HL-60 (cell line): ENCODE results near the gene DNAJB8.

ENCODE experiments used
- GABPA ChIP-seq: IDR thresholded peaks from 2 replicates; pipeline ENCODE4 v1.6.1; 2012; ENCODE audit warnings: low read depth
- POLR2AphosphoS5 ChIP-seq: IDR thresholded peaks from 2 replicates; pipeline ENCODE4 v1.6.1; 2012; ENCODE audit warnings: low read depth
- SPI1 ChIP-seq: IDR thresholded peaks from 2 replicates; pipeline ENCODE4 v1.6.1; 2012; ENCODE audit warnings: low read depth, mild to moderate bottlenecking, borderline replicate concordance
- TF ChIP-seq, protein P1 (sequence below): IDR thresholded peaks from one replicate; pipeline ENCODE4 v1.5.1; 2011; ENCODE audit warnings: low read length, control low read depth, inconsistent platforms; ENCODE audit not compliant: insufficient read depth
- TF ChIP-seq, protein P2 (sequence below): IDR thresholded peaks from 2 replicates; pipeline ENCODE4 v1.6.1; 2012; ENCODE audit warnings: low read depth; ENCODE audit not compliant: insufficient replicate concordance

DNA sequence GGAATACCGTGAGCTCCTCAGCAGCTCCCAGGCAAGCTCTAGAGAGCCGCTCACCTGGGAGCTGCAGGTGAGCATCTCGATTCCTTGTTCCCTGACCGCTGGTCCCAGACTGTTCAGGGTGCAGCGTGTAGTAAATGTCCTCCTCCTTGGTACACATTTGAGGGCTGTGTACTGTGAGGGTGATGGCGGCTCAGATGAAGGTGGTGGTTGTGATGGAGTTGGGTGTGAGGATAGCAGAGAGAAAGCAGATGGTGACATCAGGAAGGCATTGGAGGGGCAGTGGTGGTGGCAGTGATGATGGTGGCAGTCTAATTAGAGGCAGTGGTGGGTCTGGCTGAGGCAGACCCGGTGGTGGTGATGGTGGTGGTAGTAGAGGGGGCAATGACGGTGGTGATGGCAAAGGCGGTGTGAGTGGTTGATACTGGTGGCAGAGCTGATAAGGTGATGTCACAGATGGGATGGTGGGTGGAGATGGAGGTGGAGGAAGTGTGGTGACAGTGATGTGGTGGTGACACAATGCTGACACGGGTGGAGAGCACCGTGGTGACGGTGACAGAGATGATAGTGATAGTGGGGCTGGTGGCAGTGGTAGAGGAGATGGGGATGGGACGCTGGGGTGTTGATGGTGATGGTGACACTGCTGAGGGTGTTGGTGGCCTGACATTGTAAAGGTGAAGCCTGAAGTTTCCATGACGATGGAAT, at the start of gene DNAJB8:
- TF ChIP-seq, protein P1, sequence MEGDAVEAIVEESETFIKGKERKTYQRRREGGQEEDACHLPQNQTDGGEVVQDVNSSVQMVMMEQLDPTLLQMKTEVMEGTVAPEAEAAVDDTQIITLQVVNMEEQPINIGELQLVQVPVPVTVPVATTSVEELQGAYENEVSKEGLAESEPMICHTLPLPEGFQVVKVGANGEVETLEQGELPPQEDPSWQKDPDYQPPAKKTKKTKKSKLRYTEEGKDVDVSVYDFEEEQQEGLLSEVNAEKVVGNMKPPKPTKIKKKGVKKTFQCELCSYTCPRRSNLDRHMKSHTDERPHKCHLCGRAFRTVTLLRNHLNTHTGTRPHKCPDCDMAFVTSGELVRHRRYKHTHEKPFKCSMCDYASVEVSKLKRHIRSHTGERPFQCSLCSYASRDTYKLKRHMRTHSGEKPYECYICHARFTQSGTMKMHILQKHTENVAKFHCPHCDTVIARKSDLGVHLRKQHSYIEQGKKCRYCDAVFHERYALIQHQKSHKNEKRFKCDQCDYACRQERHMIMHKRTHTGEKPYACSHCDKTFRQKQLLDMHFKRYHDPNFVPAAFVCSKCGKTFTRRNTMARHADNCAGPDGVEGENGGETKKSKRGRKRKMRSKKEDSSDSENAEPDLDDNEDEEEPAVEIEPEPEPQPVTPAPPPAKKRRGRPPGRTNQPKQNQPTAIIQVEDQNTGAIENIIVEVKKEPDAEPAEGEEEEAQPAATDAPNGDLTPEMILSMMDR = no peak
- TF ChIP-seq, protein P2, sequence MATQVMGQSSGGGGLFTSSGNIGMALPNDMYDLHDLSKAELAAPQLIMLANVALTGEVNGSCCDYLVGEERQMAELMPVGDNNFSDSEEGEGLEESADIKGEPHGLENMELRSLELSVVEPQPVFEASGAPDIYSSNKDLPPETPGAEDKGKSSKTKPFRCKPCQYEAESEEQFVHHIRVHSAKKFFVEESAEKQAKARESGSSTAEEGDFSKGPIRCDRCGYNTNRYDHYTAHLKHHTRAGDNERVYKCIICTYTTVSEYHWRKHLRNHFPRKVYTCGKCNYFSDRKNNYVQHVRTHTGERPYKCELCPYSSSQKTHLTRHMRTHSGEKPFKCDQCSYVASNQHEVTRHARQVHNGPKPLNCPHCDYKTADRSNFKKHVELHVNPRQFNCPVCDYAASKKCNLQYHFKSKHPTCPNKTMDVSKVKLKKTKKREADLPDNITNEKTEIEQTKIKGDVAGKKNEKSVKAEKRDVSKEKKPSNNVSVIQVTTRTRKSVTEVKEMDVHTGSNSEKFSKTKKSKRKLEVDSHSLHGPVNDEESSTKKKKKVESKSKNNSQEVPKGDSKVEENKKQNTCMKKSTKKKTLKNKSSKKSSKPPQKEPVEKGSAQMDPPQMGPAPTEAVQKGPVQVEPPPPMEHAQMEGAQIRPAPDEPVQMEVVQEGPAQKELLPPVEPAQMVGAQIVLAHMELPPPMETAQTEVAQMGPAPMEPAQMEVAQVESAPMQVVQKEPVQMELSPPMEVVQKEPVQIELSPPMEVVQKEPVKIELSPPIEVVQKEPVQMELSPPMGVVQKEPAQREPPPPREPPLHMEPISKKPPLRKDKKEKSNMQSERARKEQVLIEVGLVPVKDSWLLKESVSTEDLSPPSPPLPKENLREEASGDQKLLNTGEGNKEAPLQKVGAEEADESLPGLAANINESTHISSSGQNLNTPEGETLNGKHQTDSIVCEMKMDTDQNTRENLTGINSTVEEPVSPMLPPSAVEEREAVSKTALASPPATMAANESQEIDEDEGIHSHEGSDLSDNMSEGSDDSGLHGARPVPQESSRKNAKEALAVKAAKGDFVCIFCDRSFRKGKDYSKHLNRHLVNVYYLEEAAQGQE = no peak
- TF ChIP-seq POLR2AphosphoS5 (no peak), GABPA (no peak), SPI1 (no peak)
